H1 (cell line): ENCODE measurements around the gene ANKRD13B. TPM values are rescaled to one million over a fixed set of nuclear protein-coding genes. Genes with fewer than 3 reads are reported as not detected.

Experiments
- CTCF ChIA-PET: fragments of 300-600 bp; sonication (Branson Sonifier 250); formaldehyde crosslinking; loops from one replicate; lab custom pipeline; 2021; ENCODE audit not compliant: partially characterized antibody; lab: Charles Lee
- POLR2A ChIA-PET: fragments of 300-600 bp; sonication (Branson Sonifier 250); formaldehyde crosslinking; loops from one replicate; lab custom pipeline; 2021; ENCODE audit warnings: inconsistent platforms; ENCODE audit not compliant: partially characterized antibody; lab: Charles Lee
- DNase-seq, 2 experiments: peaks; one replicate each; pipeline versions ENCODE4 v3.0.0 to v3.0.0-alpha.2; 2010 to 2022; ENCODE audit warnings: low spot score in 2 of 2, low read depth in 1 of 2, mixed read lengths in 1 of 2
- FAIRE-seq: peaks from 2 replicates; lab custom pipeline; 2011; peaks lifted over from hg19 to GRCh38; lab: Jason Lieb, UNC
- H2AFZ ChIP-seq: 2 replicates; pipeline ENCODE4 v1.8.1; 2012; ENCODE audit warnings: low read length, inconsistent platforms
- H2AK5ac ChIP-seq: 2 replicates; pipeline ENCODE4 v1.6.1; 2013; ENCODE audit warnings: low read depth, low read length
- H2BK120ac ChIP-seq: replicated peaks from 2 replicates; pipeline ENCODE3; 2013; ENCODE audit warnings: low read depth, low read length, inconsistent platforms
- H2BK12ac ChIP-seq: 2 replicates; pipeline ENCODE4 v1.6.1; 2013; ENCODE audit warnings: low read depth, low read length
- H2BK15ac ChIP-seq: 2 replicates; pipeline ENCODE4 v1.6.1; 2013; ENCODE audit warnings: low read length
- H2BK20ac ChIP-seq: 2 replicates; pipeline ENCODE4 v1.6.1; 2013; ENCODE audit warnings: low read length
- H2BK5ac ChIP-seq: 2 replicates; pipeline ENCODE4 v1.6.1; 2013; ENCODE audit warnings: low read depth, low read length
- H3K14ac ChIP-seq: 2 replicates; pipeline ENCODE4 v1.6.1; 2013; ENCODE audit warnings: inconsistent platforms; ENCODE audit not compliant: insufficient read length
- H3K18ac ChIP-seq: 2 replicates; pipeline ENCODE4 v1.6.1; 2013; ENCODE audit warnings: low read length; ENCODE audit errors: extremely low read depth
- H3K23ac ChIP-seq: 2 replicates; pipeline ENCODE4 v1.6.1; 2013; ENCODE audit warnings: inconsistent platforms; ENCODE audit not compliant: insufficient read length
- H3K23me2 ChIP-seq: 2 replicates; pipeline ENCODE4 v1.6.1; 2013; ENCODE audit warnings: low read depth, low read length
- H3K27ac ChIP-seq: 2 replicates; pipeline ENCODE4 v1.6.1; 2011; ENCODE audit warnings: low read depth, low read length, inconsistent platforms
- H3K27me3 ChIP-seq, 4 experiments: replicated peaks in 1 of 4; 1 replicate in 1 of 4; 2 replicates in 3 of 4; pipeline versions ENCODE4 v1.6.1 to v1.8.1; 2011 to 2013; ENCODE audit warnings: low read length in 3 of 4, mild to moderate bottlenecking in 3 of 4, inconsistent platforms in 2 of 4, mixed read lengths in 2 of 4, moderate library complexity in 1 of 4; ENCODE audit not compliant: control insufficient read depth in 3 of 4, insufficient read depth in 3 of 4; ENCODE audit errors: extremely low read depth in 1 of 4
- H3K36me3 ChIP-seq, 4 experiments: 2 replicates each; pipeline versions ENCODE4 v1.6.1 to v1.8.1; 2011 to 2013; ENCODE audit warnings: mild to moderate bottlenecking in 4 of 4, low read length in 3 of 4, moderate library complexity in 2 of 4, control low read depth in 1 of 4, inconsistent platforms in 1 of 4; ENCODE audit not compliant: insufficient read depth in 4 of 4, control insufficient read depth in 2 of 4
- H3K4ac ChIP-seq: replicated peaks from 2 replicates; pipeline ENCODE3; 2013; ENCODE audit warnings: low read length, low read depth, mixed read lengths, inconsistent platforms; ENCODE audit not compliant: insufficient read length
- H3K4me1 ChIP-seq, 4 experiments: replicated peaks in 1 of 4; 1 replicate in 1 of 4; 2 replicates in 3 of 4; pipeline versions ENCODE4 v1.6.1 to v1.8.1; 2011 to 2013; ENCODE audit warnings: low read length in 3 of 4, inconsistent platforms in 2 of 4, mixed read lengths in 1 of 4; ENCODE audit not compliant: insufficient read depth in 4 of 4, control insufficient read depth in 3 of 4
- H3K4me2 ChIP-seq, 2 experiments: 2 replicates each; pipeline versions ENCODE4 v1.6.1 to v1.8.1; 2011 to 2013; ENCODE audit warnings: low read depth in 2 of 2, low read length in 2 of 2, control low read depth in 1 of 2, inconsistent platforms in 1 of 2, mild to moderate bottlenecking in 1 of 2; ENCODE audit not compliant: insufficient read depth in 1 of 2
- H3K4me3 ChIP-seq, 4 experiments: fragments of 200-600, 300-600 bp in 1 of 4; sonication (generic), shearing (Covaris generic), sonication (Bioruptor Twin) in 1 of 4; 2 replicates each; pipeline versions ENCODE4 v1.5.1 to v1.8.1; 2011 to 2016; ENCODE audit warnings: low read length in 4 of 4, low read depth in 3 of 4, control low read depth in 2 of 4, inconsistent platforms in 2 of 4, mild to moderate bottlenecking in 2 of 4, mixed read lengths in 1 of 4, moderate library complexity in 1 of 4; ENCODE audit not compliant: insufficient read depth in 2 of 4; ENCODE audit errors: extremely low read depth in 1 of 4
- H3K56ac ChIP-seq: replicated peaks from 2 replicates; pipeline ENCODE3; 2013; ENCODE audit warnings: low read depth, mild to moderate bottlenecking, mixed read lengths, low read length, inconsistent platforms; ENCODE audit not compliant: insufficient read length
- H3K79me1 ChIP-seq: 2 replicates; pipeline ENCODE4 v1.6.1; 2013; ENCODE audit warnings: low read depth, low read length, control low read depth
- H3K79me2 ChIP-seq, 2 experiments: 2 replicates each; pipeline versions ENCODE4 v1.6.1 to v1.8.1; 2012 to 2013; ENCODE audit warnings: low read length in 2 of 2, mild to moderate bottlenecking in 2 of 2, inconsistent platforms in 1 of 2; ENCODE audit not compliant: insufficient read depth in 2 of 2, control insufficient read depth in 1 of 2
- H3K9ac ChIP-seq, 4 experiments: replicated peaks in 1 of 4; 1 replicate in 1 of 4; 2 replicates in 3 of 4; pipeline versions ENCODE4 v1.6.1 to v1.8.1; 2011 to 2013; ENCODE audit warnings: low read depth in 3 of 4, low read length in 3 of 4, control low read depth in 2 of 4, mild to moderate bottlenecking in 2 of 4, moderate library complexity in 2 of 4, inconsistent platforms in 1 of 4; ENCODE audit errors: extremely low read depth in 1 of 4
- H3K9me3 ChIP-seq, 2 experiments: 2 replicates each; pipeline versions ENCODE4 v1.6.1 to v1.8.1; 2012 to 2013; ENCODE audit warnings: mild to moderate bottlenecking in 2 of 2, moderate library complexity in 2 of 2, control low read depth in 1 of 2, inconsistent platforms in 1 of 2, low read depth in 1 of 2, low read length in 1 of 2, mixed read lengths in 1 of 2; ENCODE audit not compliant: insufficient read depth in 2 of 2
- H4K20me1 ChIP-seq, 2 experiments: replicated peaks in 1 of 2; 2 replicates each; pipeline versions ENCODE3 to v1.8.1; 2011 to 2013; ENCODE audit warnings: inconsistent platforms in 2 of 2, low read length in 2 of 2, mild to moderate bottlenecking in 1 of 2; ENCODE audit not compliant: insufficient read depth in 2 of 2, control insufficient read depth in 1 of 2
- H4K5ac ChIP-seq: 2 replicates; pipeline ENCODE4 v1.6.1; 2013; ENCODE audit warnings: low read length, low read depth, mixed read lengths, inconsistent platforms; ENCODE audit not compliant: insufficient read length
- H4K8ac ChIP-seq: 2 replicates; pipeline ENCODE4 v1.8.0; 2013; ENCODE audit warnings: mild to moderate bottlenecking, moderate library complexity, low read length, inconsistent platforms; ENCODE audit not compliant: insufficient read depth; ENCODE audit errors: extremely low read depth
- H4K91ac ChIP-seq: replicated peaks from 2 replicates; pipeline ENCODE3; 2013; ENCODE audit warnings: low read length, mixed read lengths, inconsistent platforms; ENCODE audit not compliant: insufficient read length
- RXRA ChIP-seq: IDR thresholded peaks from 2 replicates; pipeline ENCODE4 v1.6.1; 2011; ENCODE audit warnings: low read depth, mild to moderate bottlenecking, low read length, moderate library complexity; ENCODE audit not compliant: insufficient read depth
- SIN3A ChIP-seq, 2 experiments: IDR thresholded peaks in 1 of 2; conservative IDR thresholded peaks in 1 of 2; 2 replicates each; pipeline ENCODE4 v1.6.1; 2011 to 2012; ENCODE audit warnings: low read length in 2 of 2, improper control_type of control experiment in 1 of 2, low read depth in 1 of 2, mild to moderate bottlenecking in 1 of 2
- WGBS, 2 experiments: shearing (Covaris generic) in 1 of 2; methylation state at CpG; one replicate each; pipeline versions ENCODE4 v1.1.6 to v1.1.7; 2013 to 2015; ENCODE audit warnings: low lambda C conversion rate in 2 of 2, mixed read lengths in 2 of 2, inconsistent platforms in 1 of 2, low coverage in 1 of 2, missing lambda C conversion rate in 1 of 2; ENCODE audit not compliant: insufficient replicate concordance in 2 of 2, insufficient coverage in 1 of 2, insufficient read length in 1 of 2; ENCODE audit errors: extremely low coverage in 1 of 2, missing lambda C conversion rate in 1 of 2; 5-methylcytosine and 5-hydroxymethylcytosine counted together
- polyA plus RNA-seq, 7 experiments: library from polyadenylated mRNA; depleted of rRNA in 3 of 7; stranded (reverse) in 5 of 7; unstranded in 2 of 7; fragments of >200 nt in 5 of 7; fragments of 200-250 nt in 2 of 7; gene quantifications; 1 replicate in 5 of 7; 2 replicates in 1 of 7; 4 replicates in 1 of 7; pipeline versions ENCODE4 v1.2.1 to v1.2.3, GENCODE V29; 2011 to 2013; ENCODE audit warnings: missing spikeins in 2 of 7, mixed read lengths in 2 of 7
- total RNA-seq: library from RNA; stranded (reverse); fragmentation: NEBNext Ultra II Directional; extraction: Animal tissue kit (Norgen Biotek cat#: 25700); gene quantifications from 2 replicates; pipeline ENCODE4 v1.2.1, GENCODE V29; 2021

ANKRD13B gene
- total and polyA plus RNA-seq, 2 of the 8 experiments (the other 6 are each of a cell fraction or from before 2014, with no cell fraction given), result 16.4 to 48.5 TPM

DNA sequence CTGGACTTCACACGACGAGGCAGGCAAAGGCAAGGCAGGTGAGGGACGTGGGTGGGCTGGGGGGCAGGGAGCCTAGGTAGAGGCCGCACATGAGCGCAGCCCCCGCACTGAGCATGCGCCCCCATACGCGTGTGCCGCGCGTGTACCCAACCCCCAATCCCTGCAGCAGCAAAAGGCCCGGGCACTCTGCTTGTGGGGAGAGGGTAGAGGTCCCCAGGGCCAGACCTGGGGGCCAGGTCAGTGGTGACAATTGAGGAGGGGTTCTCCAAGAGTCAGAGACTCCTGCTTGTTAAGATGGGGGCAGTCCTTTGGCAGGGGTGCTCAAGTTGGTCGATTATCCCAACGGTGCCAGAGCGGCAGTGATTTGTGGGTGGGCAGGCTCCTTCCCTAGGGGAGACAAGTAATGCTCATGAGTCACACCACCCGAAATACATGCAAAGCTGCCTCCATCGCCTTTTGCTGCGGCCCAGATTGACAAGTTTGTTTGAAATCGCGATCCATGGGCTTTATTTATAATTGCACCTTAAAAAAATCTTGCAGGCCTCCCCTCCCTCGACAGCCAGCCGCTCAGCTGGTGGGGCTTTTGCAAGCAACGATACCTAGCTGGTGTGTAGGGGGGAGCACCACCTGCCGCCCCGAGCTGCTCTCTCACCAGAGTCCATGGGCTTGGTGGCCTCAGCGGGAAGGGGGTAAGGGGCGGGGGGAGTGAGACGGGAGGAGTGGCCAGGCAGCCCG is 2.4 kb upstream of the ANKRD13B start:
- peaks cover 0 to 40% of the 10 kb centered on the region in 2 experiments; a peak in 2 of 4 replicates for H3K79me2 ChIP-seq
- peak overlapping the region; percentile 73 for H4K8ac ChIP-seq
- no peak overlapping the region for H2AFZ ChIP-seq
- peaks cover 0 to 6% (median 5%) of the 10 kb centered on the region in 4 experiments; a peak in 2 of 7 replicates for H3K27me3 ChIP-seq
- peak overlapping the region; percentile 46 for H4K5ac ChIP-seq
- no peaks in the 10 kb centered on the region for H3K36me3 ChIP-seq
- no peak overlapping the region for H3K27ac ChIP-seq
- no peak overlapping the region for H3K14ac ChIP-seq
- H3K4ac ChIP-seq, result peak overlapping the region; percentile 97
- peak overlapping the region; percentile 97 for H2BK15ac ChIP-seq
- H2AK5ac ChIP-seq, result no peak overlapping the region; the same call in 1 of the 2 replicates
- peak overlapping the region; percentile 75 for H4K91ac ChIP-seq
- TF ChIP-seq SIN3A (conservative IDR thresholded peaks at IDR 0.05 in 1 of 2, IDR thresholded peaks at IDR 0.05 in 1 of 2; ENCODE audit: low read depth in 1 of 2, low read length in 2 of 2) (0 out of 4 replicates have a peak, but pooled peaks of 1 of the 2 experiments have one; percentile 6), RXRA (no peak)
- H3K9ac ChIP-seq, result peak overlapping the region in 2 of 4 experiments; percentile 28 to 31; a peak in 2 of 7 replicates
- no peak overlapping the region for H3K56ac ChIP-seq
- peaks cover 36% of the 10 kb centered on the region; the same call in 1 of the 2 replicates for H3K23me2 ChIP-seq
- no peaks in the 10 kb centered on the region for H3K9me3 ChIP-seq
- FAIRE-seq (no peak), DNase-seq (peak in 1 of 2 experiments; percentile 55)
- H2BK12ac ChIP-seq, result peak overlapping the region; percentile 68; the same call in 1 of the 2 replicates
- H3K4me2 ChIP-seq, result peak overlapping the region; percentile 80 to 93
- H3K79me1 ChIP-seq, result peaks cover 15% of the 10 kb centered on the region
- CTCF ChIA-PET, result interaction anchor here (0.6 to 5.0 kb wide), 5 partner anchors 15 to 36 kb away, joined by 3 to 167 read pairs (median 4); partner anchors contain the start of gene TP53I13
- H4K20me1 ChIP-seq, result peaks cover 14 to 28% of the 10 kb centered on the region in 2 experiments
- no peak overlapping the region for H3K23ac ChIP-seq
- POLR2A ChIA-PET, result interaction anchor here (0.6 to 3.6 kb wide), 8 partner anchors 9 to 298 kb away, joined by 3 to 30 read pairs (median 8); partner anchors contain the start of genes NUFIP2 and TAOK1
- H2BK20ac ChIP-seq, result no peak overlapping the region
- peak overlapping the region; percentile 75; the same call in 1 of the 2 replicates for H2BK5ac ChIP-seq
- H3K4me1 ChIP-seq, result peaks cover 0 to 43% (median 35%) of the 10 kb centered on the region in 4 experiments; a peak in 6 of 7 replicates
- H3K18ac ChIP-seq, result peak overlapping the region; percentile 78
- peak overlapping the region; percentile 1 for H2BK120ac ChIP-seq
- H3K4me3 ChIP-seq, result peak overlapping the region; percentile 56 to 76 (median 64)
- 18% methylated on average over 30 of the region's 30 CpGs; no CpG with 5 or more reads in 1 of the 2 experiments for WGBS, 2 experiments
